Measurements from ENCODE around the gene RASSF7. TPM values are rescaled to one million over a fixed set of nuclear protein-coding genes. Genes with fewer than 3 reads are reported as not detected.

RASSF7 gene
- polyA plus RNA-seq, 4 donors = 49.1 to 174 (median 120) TPM

DNA sequence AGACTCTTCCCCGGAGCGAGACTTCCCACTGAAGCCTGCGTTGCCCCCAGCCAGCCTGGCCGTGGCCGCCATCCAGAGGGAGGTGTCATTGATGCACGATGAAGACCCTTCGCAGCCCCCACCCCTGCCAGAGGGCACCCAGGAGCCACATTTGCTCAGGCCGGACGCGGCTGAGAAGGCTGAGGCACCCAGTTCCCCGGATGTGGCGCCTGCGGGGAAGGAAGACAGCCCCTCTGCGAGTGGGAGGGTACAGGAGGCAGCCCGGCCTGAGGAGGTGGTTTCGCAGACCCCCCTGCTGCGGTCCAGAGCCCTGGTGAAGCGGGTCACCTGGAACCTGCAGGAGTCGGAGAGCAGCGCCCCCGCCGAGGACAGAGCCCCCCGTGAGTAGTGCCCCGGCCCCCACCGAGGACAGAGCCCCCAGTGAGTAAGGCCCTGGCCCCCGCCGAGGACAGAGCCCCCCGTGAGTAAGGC lies 48.6 kb downstream of the RASSF7 start:
- no peak overlapping the region for H3K27ac ChIP-seq (ENCODE audit: low read depth in 1 of 3, low read length in 2 of 3)
- no peak overlapping the region for H3K4me3 ChIP-seq (ENCODE audit: low read depth in 1 of 3, low read length in 3 of 3)
- FAIRE-seq (no peak), DNase-seq (no peak)
- no peaks in the 10 kb centered on the region for H3K9me3 ChIP-seq (ENCODE audit: control insufficient read depth in 2 of 2, insufficient read depth in 1 of 2, low read depth in 1 of 2, low read length in 1 of 2)
- peaks cover 4 to 12% (median 7%) of the 10 kb centered on the region in 3 donors for H3K4me1 ChIP-seq (ENCODE audit: control insufficient read depth in 3 of 3, insufficient read depth in 2 of 3, low read depth in 1 of 3, low read length in 2 of 3)
- WGBS, 3 donors = 90 to 92% (median 91%) methylated on average over 21 to 28 of the region's 28 CpGs
- peaks cover 43 to 99% (median 45%) of the 10 kb centered on the region in 3 donors for H3K36me3 ChIP-seq (ENCODE audit: control insufficient read depth in 3 of 3, insufficient read depth in 2 of 3, low read depth in 1 of 3, low read length in 3 of 3)
- H3K27me3 ChIP-seq (ENCODE audit: control insufficient read depth in 3 of 3, insufficient read depth in 3 of 3, low read length in 3 of 3) = no peaks in the 10 kb centered on the region

DNA sequence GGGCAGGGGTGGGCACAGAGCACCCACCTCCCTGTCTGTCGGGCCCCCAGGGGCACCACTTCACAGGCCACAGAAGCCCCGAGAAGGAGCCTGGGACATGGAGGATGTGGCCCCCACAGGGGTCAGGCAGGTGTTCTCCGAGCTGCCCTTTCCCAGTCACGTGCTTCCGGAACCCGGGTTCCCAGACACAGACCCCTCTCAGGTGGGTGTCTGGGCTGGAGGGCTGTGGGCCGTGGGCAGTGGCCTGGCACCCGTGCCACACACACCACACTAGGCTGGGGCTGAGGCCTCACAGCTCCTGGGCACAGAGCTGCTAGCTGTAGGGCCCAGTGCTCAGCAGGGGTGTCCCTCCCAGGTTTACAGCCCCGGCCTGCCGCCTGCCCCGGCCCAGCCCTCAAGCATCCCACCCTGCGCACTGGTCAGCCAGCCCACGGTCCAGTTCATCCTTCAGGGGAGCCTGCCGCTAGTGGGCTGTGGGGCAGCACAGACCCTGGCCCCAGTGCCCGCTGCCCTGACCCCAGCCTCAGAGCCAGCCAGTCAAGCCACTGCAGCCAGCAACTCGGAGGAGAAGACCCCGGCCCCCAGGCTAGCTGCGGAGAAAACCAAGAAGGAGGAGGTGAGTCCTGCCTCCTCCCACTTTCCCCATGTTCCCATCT lies 49.5 kb downstream of the RASSF7 start:
- 93 to 95% (median 94%) methylated on average over 17 to 18 of the region's 18 CpGs for WGBS, 3 donors
- Histone ChIP-seq H3K27me3 (ENCODE audit: control insufficient read depth in 3 of 3, insufficient read depth in 3 of 3, low read length in 3 of 3) (no peaks in the 10 kb centered on the region), H3K9me3 (ENCODE audit: control insufficient read depth in 2 of 2, insufficient read depth in 1 of 2, low read depth in 1 of 2, low read length in 1 of 2) (no peaks in the 10 kb centered on the region), H3K4me3 (ENCODE audit: low read depth in 1 of 3, low read length in 3 of 3) (no peak overlapping the region), H3K4me1 (ENCODE audit: control insufficient read depth in 3 of 3, insufficient read depth in 2 of 3, low read depth in 1 of 3, low read length in 2 of 3) (peaks cover 4 to 21% (median 7%) of the 10 kb centered on the region in 3 donors), H3K36me3 (ENCODE audit: control insufficient read depth in 3 of 3, insufficient read depth in 2 of 3, low read depth in 1 of 3, low read length in 3 of 3) (peaks cover 39 to 97% (median 43%) of the 10 kb centered on the region in 3 donors), H3K27ac (ENCODE audit: low read depth in 1 of 3, low read length in 2 of 3) (no peak overlapping the region)
- FAIRE-seq (no peak), DNase-seq (no peak)

DNA sequence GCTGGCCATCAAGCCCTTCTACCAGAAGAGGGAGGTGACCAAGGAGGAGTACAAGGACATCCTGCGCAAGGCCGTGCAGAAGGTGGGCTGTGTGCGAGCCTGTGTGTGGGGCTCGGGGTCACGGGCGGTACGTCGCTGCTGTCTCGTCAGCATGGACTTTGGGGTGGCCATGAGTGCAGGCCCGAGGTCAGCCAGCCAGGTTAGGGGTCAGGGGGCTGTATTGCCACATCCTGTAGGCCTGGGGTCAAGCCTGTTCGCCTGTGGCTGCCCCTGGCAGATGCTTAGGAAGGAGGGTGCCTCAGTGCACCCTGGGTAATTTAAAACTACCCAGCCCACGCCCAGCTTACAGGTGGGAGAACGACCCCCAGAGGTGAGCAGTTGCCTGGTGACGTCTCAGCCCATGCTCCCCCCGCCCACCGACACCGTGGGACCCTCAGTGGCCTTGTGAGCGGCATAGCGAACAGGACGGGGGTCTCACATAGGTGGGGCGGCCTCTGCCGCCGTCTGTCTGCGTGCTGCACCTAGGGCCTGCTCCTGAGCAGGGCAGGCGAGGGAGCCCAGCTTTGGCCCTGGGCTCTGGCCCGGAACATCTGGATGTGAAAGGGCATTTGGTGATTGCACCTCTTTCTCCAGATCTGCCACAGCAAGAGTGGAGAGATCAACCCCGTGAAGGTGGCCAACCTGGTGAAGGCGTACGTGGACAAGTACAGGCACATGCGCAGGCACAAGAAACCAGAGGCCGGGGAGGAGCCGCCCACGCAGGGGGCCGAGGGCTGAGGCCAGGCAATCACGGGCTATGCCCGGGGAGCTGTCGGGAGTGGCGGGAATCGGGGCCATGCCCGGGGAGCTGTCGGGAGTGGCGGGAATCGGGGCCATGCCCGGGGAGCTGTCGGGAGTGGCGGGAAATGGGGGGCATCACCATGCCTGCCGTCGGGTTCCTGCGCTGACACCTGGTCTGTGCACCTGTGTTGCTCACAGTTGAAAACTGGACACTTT lies 50.5 kb downstream of the RASSF7 start:
- Histone ChIP-seq H3K4me1 (ENCODE audit: control insufficient read depth in 3 of 3, insufficient read depth in 2 of 3, low read depth in 1 of 3, low read length in 2 of 3) (peaks cover 4 to 28% (median 7%) of the 10 kb centered on the region in 3 donors), H3K27me3 (ENCODE audit: control insufficient read depth in 3 of 3, insufficient read depth in 3 of 3, low read length in 3 of 3) (no peaks in the 10 kb centered on the region), H3K27ac (ENCODE audit: low read depth in 1 of 3, low read length in 2 of 3) (peak overlapping the region in 2 of 3 donors; percentile 92 to 95), H3K9me3 (ENCODE audit: control insufficient read depth in 2 of 2, insufficient read depth in 1 of 2, low read depth in 1 of 2, low read length in 1 of 2) (no peaks in the 10 kb centered on the region), H3K36me3 (ENCODE audit: control insufficient read depth in 3 of 3, insufficient read depth in 2 of 3, low read depth in 1 of 3, low read length in 3 of 3) (peaks cover 33 to 89% (median 35%) of the 10 kb centered on the region in 3 donors), H3K4me3 (ENCODE audit: low read depth in 1 of 3, low read length in 3 of 3) (no peak overlapping the region)
- FAIRE-seq (no peak), DNase-seq (no peak)
- 61 to 73% (median 66%) methylated on average over 44 to 49 of the region's 49 CpGs for WGBS, 3 donors

DNA sequence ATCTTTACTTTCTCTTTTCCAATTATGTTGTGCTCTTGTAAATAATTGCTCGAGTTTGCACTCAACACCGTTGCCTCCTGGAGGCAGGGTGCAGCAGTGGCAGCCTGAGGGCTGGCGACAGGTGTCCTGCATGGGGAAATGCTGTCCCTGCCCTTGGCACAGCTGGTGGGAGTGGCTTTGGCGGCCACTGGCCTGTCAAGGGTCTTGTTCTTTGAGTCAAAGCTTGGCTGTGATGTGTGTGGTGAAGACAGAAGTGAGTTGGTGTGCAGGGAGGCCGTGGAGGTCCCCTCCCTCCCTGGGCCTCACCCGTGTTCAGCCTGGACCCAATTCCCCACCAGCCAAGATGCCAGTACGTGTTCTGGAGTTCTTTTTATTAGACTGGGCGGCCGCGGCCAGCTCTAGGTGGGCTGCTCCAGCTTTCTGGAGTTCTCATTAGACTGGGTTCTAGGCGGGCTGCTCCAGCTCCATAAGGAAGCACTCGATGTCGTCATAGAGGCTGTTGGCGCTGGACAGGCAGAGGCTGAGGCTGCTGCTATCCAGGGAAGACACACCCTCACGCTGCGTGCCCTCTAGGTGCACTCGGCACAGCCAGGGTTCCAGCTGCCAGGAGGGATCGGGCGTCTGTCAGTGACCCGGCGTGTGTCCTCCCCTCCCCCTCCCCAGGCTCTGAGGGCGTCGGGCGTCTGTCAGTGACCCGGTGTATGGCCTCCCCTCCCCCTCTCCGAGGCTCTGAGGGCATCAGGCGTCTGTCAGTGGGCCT lies 51.6 kb downstream of the RASSF7 start:
- H3K27me3 ChIP-seq (ENCODE audit: control insufficient read depth in 3 of 3, insufficient read depth in 3 of 3, low read length in 3 of 3) = no peaks in the 10 kb centered on the region
- H3K4me1 ChIP-seq (ENCODE audit: control insufficient read depth in 3 of 3, insufficient read depth in 2 of 3, low read depth in 1 of 3, low read length in 2 of 3) = peaks cover 4 to 33% (median 7%) of the 10 kb centered on the region in 3 donors
- FAIRE-seq (no peak), DNase-seq (peak; percentile 57 to 90)
- H3K4me3 ChIP-seq (ENCODE audit: low read depth in 1 of 3, low read length in 3 of 3) = no peak overlapping the region
- no peaks in the 10 kb centered on the region for H3K9me3 ChIP-seq (ENCODE audit: control insufficient read depth in 2 of 2, insufficient read depth in 1 of 2, low read depth in 1 of 2, low read length in 1 of 2)
- peak overlapping the region; percentile 44 to 95 (median 92) for H3K27ac ChIP-seq (ENCODE audit: low read depth in 1 of 3, low read length in 2 of 3)
- 20 to 55% (median 51%) methylated on average over 27 of the region's 27 CpGs for WGBS, 3 donors
- H3K36me3 ChIP-seq (ENCODE audit: control insufficient read depth in 3 of 3, insufficient read depth in 2 of 3, low read depth in 1 of 3, low read length in 3 of 3) = peaks cover 28 to 88% (median 29%) of the 10 kb centered on the region in 3 donors

DNA sequence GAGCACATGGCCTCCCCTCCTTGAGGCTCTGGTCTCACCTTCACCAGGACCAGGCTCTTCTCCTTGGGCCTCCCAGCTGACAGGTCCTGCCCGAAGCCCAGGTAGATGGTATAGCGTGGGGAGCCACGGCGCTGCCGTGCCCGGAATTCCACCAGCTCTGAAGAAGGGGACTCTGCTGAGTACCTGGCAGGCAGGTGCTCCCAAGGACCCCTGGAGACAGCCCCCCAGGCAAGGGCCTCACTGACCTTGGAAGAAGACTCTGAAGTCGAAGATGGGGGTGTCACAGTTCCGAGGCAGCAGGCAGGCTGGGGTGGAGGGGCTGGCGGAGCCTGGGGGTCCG lies 52.2 kb downstream of the RASSF7 start:
- DNase-seq = no peak

DNA sequence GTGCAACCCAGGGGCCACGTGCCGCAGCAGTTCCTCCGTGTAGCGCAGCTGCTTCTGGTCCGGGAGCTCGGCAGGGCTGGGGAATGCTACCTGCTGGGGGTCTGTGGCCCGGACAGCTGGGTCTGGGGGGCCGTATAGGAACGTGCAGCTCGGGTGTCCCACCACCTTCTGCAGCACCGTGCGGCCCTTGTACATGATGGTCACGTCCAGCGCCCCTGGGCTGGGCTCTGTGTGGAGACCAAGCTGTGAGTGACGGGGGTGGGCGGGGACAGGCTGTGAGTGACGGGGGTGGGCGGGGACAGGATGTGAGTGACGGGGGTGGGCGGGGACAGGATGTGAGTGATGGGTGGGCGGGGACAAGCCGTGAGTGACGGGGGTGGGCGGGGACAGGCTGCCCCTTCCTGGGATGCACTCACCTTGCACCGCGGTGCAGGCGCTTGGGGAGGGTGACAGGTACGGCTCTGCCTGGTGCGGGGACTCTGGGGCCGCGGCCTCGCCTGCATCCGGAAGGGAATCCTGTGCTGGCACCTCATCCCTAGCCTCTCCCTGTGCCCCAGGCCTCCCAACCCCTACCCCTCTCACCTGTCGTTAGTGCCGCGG lies 52.7 kb downstream of the RASSF7 start:
- H3K27me3 ChIP-seq (ENCODE audit: control insufficient read depth in 3 of 3, insufficient read depth in 3 of 3, low read length in 3 of 3) = no peaks in the 10 kb centered on the region
- peak overlapping the region in 1 of 3 donors; percentile 59 for H3K4me3 ChIP-seq (ENCODE audit: low read depth in 1 of 3, low read length in 3 of 3)
- H3K36me3 ChIP-seq (ENCODE audit: control insufficient read depth in 3 of 3, insufficient read depth in 2 of 3, low read depth in 1 of 3, low read length in 3 of 3) = peaks cover 19 to 87% (median 22%) of the 10 kb centered on the region in 3 donors
- peak; percentile 74 to 86 for DNase-seq
- FAIRE-seq = no peak
- 21 to 47% (median 30%) methylated on average over 25 to 36 of the region's 36 CpGs for WGBS, 3 donors
- no peaks in the 10 kb centered on the region for H3K9me3 ChIP-seq (ENCODE audit: control insufficient read depth in 2 of 2, insufficient read depth in 1 of 2, low read depth in 1 of 2, low read length in 1 of 2)
- peak overlapping the region; percentile 59 to 96 (median 92) for H3K27ac ChIP-seq (ENCODE audit: low read depth in 1 of 3, low read length in 2 of 3)
- peaks cover 4 to 33% (median 7%) of the 10 kb centered on the region in 3 donors for H3K4me1 ChIP-seq (ENCODE audit: control insufficient read depth in 3 of 3, insufficient read depth in 2 of 3, low read depth in 1 of 3, low read length in 2 of 3)

More for the DNA sequence above, 52.2 kb downstream of the RASSF7 start:
- no peaks in the 10 kb centered on the region for H3K27me3 ChIP-seq (ENCODE audit: control insufficient read depth in 3 of 3, insufficient read depth in 3 of 3, low read length in 3 of 3)
- H3K4me1 ChIP-seq (ENCODE audit: control insufficient read depth in 3 of 3, insufficient read depth in 2 of 3, low read depth in 1 of 3, low read length in 2 of 3) = peaks cover 4 to 33% (median 7%) of the 10 kb centered on the region in 3 donors
- 72 to 88% (median 84%) methylated on average over 10 of the region's 10 CpGs for WGBS, 3 donors
- H3K9me3 ChIP-seq (ENCODE audit: control insufficient read depth in 2 of 2, insufficient read depth in 1 of 2, low read depth in 1 of 2, low read length in 1 of 2) = no peaks in the 10 kb centered on the region
- H3K27ac ChIP-seq (ENCODE audit: low read depth in 1 of 3, low read length in 2 of 3) = peak overlapping the region; percentile 44 to 95 (median 92)
- H3K36me3 ChIP-seq (ENCODE audit: control insufficient read depth in 3 of 3, insufficient read depth in 2 of 3, low read depth in 1 of 3, low read length in 3 of 3) = peaks cover 24 to 87% (median 26%) of the 10 kb centered on the region in 3 donors
- FAIRE-seq = no peak
- no peak overlapping the region for H3K4me3 ChIP-seq (ENCODE audit: low read depth in 1 of 3, low read length in 3 of 3)

Measured in small intestine (tissue), 7 donors.